ENCODE data around the gene MGMT.
"Not testable (repeated sequence)": the region's sequence is repeated elsewhere in the genome, so short reads cannot be mapped to it uniquely, and the experiment has no call there.

MGMT gene

DNA sequence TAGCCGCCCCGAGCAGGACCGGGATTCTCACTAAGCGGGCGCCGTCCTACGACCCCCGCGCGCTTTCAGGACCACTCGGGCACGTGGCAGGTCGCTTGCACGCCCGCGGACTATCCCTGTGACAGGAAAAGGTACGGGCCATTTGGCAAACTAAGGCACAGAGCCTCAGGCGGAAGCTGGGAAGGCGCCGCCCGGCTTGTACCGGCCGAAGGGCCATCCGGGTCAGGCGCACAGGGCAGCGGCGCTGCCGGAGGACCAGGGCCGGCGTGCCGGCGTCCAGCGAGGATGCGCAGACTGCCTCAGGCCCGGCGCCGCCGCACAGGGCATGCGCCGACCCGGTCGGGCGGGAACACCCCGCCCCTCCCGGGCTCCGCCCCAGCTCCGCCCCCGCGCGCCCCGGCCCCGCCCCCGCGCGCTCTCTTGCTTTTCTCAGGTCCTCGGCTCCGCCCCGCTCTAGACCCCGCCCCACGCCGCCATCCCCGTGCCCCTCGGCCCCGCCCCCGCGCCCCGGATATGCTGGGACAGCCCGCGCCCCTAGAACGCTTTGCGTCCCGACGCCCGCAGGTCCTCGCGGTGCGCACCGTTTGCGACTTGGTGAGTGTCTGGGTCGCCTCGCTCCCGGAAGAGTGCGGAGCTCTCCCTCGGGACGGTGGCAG lies at the start of gene MGMT:
Gene MGMT, plus strand, starts transcription at position 539 of the 656 bp plus-strand sequence.
- DNase-seq, result peak; percentile 87

GRCh38 chr10:129417870-129418269 lies 49.2 kb upstream of the MGMT start:
- DNase-seq, result no peak

GRCh38 chr10:129418496-129419225 lies 48.4 kb upstream of the MGMT start:
- no peak for DNase-seq

DNA sequence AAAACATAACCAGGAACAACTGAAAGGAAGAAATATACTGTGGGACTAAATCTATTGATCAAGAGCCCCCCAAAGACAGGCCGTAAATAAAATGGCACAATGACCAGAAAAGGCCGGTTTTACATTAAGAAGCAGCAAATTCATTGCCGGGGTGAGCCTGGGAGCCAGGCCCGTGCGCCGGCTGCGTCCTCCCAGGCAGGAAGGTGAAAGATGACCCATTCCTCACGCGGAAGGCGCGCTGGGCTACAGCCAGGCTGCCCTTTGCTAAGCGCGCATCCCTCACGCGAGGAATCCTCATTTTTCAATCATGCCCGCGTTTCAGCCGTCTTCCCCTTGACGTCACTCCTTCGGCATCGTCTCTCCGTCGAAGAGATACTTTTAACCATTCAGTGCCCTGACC lies 47.6 kb upstream of the MGMT start:
- DNase-seq, result no peak

DNA sequence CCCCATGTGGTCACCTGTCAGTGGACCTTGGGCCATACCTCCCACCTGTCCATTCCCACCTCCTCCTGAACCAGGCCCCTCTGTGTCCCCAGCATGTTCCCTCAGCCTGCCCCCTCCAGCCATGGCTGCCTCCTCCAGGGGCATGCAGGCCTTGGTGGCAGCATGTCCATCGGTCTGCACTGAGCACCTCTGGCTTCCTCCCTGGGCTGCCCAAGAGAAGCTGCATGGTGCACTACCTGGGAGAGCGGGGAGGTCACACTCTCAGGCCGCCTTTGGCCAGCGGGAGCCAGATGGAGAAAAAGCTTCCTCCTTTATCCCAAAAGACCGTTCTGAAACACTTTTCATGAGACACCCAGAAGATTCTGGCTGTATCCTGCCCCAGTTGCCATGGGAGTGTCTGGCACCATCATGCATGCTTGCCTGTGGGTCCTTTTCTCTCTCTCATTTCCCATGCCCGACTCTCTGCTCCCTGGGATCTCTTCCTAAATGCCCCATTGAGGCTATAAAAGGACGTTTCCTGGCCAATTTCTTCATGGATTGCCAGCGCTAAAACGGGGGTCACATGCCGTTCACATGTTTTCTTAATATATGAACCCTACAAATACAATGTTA lies 45.5 kb upstream of the MGMT start:
- DNase-seq, result no peak

DNA sequence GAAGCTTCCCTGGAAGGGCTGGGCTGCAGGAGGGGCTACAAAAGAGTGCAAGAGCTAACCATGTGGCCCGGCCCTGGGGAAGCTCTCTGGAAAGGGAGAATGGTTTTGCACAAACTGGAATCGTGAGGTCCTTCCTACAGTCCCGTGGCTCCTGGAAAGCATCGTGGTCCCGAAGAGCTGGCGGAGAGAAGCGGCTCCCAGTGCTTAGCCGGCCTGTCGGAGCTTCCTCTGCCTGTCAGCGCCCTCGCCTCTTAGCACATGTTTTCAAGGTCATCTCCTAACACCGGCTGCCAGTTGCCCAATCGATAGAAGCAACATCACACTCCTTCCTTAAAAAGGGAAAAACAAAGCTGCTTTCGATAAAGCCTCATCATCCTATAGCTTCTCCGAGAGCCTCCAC lies 42.1 kb upstream of the MGMT start:
- no peak for DNase-seq

DNA sequence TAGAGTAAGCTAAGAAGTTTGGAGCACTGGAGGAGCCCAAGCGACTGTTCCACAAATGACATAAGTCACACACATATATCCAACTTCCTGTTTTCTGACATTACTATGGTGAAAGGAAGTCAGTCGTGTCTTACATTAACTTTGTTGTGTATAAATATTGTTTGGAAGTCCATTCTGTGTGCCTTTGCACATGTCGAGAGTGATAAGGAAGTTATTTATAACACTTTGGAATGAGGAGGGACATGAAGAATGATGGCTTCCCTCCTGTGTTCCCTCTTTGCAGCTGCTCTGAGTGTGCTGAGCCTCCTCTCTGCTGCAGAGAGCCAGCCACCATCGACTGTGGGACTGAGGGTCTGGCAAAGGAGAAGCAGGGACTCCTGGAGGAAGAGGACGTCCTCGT lies 40.4 kb upstream of the MGMT start:
- DNase-seq, result no peak

GRCh38 chr10:129433266-129433665 lies 33.8 kb upstream of the MGMT start:
- no peak for DNase-seq

- not testable (repeated sequence) for DNase-seq
These were observed 31.3 kb upstream of the MGMT start for GRCh38 chr10:129435724-129436123.

- no peak for DNase-seq
These were observed 29.0 kb upstream of the MGMT start for GRCh38 chr10:129438024-129438423.

DNA sequence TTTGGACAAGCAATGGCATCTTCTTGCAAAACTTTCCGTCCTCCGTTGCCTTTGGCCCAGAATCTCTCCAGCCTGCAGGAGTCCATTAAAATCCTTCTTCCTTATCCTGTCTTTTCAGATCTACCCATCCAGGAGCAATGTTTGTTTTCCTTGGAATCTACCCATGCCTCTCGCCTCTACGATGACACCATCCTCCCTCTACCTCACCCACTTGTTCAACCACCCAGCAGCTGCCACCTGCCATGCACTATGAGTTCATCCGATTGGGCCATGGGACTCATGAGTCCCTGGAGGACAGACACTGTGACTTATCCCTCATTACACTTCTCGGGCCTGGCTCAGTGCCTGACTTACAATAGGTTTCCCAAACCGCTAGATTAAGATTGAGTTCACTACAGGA lies 26.8 kb upstream of the MGMT start:
- no peak for DNase-seq

DNA sequence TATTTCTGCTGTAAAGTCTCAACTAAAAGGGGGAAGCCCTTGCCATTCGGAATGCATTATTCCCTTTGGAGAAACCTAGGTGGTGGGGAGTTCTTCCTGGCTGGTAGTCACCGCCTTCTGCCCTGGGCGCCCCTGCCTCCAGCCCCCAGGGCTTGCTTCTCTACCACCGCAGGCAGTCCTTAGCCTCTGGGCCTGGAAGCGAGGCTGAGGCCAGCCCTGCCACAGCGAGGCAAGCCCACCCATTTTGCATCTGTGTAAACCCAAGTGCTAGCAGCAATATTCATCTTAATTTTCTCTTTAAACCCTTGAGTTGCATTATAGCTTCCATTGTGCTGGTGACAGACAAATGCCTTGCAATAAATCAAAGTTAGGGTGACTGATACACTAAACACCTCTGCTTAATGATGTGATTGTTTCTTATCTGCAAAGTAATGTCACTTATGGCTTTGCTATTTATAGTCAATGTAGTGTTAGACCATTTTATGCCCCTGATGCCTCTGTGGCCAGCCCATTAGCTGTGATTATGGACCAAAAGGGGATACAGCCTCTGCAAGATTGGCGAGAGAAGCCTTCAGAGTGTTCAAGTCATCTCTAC lies 26.2 kb upstream of the MGMT start:
- no peak for DNase-seq

- no peak for DNase-seq
These were observed 25.6 kb upstream of the MGMT start for GRCh38 chr10:129441372-129442009.

DNA sequence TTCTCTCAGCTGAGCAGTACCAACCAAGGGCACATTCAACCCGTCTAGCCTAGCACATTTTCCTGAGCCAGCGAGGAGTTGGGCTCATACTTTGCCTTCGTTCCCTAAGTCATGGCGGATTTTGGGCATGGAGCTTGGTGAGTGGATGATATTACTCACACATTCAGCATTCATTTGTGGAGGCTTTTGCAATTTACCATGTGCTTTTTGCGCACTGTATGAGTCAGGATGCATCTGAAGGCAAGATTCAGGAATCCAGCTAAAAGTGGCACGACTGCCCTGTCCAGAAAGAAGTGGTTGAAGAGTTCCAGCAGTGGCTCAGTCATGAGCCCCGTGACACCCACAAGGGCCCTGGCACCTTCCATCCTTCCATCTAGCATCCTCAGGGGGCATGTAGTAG lies 24.2 kb upstream of the MGMT start:
- DNase-seq, result no peak

DNA sequence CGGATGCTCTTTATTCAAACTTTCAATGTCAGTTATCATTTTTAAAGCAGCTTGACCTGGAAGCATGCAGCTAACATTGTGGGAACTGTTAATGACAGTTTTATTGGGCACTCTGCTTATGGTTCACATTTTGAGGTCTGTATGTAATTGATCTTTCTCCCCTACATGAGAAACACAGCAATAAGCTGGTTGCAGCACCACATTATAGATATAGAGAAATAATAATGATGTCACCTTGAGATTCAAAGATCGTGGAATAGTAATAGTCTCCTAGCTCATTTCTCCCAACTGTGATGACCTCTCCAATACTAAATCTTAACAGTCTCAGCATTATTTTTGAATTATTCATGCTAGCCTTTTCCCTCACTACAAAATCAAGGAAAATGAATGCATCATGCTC lies 22.7 kb upstream of the MGMT start:
- no peak for DNase-seq

DNA sequence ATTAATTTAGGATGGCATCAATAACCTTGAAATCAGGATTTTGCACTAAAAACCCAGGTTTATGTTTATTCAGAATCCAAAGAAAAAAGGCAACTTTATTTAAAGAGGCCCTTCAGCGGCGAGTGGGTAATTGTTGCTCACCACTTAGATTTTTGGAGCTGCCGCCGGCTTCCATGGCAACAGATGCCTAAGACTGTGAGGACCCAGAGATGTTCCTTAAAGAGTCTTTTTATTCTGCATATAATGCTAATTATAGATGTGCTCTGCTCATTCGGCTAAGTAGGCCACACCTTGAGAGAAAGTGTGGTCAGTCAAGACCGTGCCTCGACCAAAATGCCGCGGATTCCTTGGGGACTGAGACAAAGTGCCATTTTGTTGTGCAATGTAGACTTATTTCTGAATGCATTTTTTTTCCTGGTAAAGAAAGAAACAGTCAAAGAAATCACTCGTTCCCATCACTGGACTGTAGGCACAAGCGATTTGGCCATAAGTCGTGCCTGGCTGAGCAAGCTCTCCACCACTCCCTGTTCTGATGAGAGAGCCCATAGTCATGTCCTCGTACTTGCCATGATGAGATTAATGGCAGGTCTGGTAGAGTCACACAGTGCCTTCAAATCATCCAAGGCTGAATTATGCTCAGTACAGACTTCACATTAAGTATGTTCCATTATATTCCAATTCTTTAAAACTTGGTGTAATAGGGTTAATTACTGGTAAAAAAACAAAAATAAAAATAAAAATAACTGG lies 21.4 kb upstream of the MGMT start:
- no peak for DNase-seq

GRCh38 chr10:129446183-129446581 lies 20.9 kb upstream of the MGMT start:
- no peak for DNase-seq

DNA sequence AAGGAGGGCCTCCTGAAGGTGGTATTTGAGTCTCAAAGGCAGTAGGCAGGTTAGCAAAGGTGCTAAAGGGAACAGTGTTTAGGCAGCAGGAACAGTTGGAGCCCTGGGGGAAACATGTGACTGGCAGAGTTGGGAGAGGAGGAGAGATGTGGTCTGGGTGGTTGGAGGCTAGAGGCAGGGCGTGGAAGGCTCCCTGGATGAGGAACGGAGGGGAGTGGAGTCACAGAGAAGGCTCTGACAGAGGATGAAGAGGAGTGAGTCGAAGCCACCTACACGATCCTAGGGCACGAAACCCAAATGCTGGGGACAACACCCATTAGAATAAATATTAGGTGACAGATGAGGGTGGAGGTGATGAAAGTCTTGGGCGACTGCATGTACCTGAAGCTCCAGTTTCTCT lies 19.6 kb upstream of the MGMT start:
- DNase-seq, result no peak

- DNase-seq, result peak; percentile 3
These were observed 19.0 kb upstream of the MGMT start for GRCh38 chr10:129448086-129448485.

GRCh38 chr10:129448539-129448938 lies 18.5 kb upstream of the MGMT start:
- no peak for DNase-seq

- no peak for DNase-seq
These were observed 17.1 kb upstream of the MGMT start for GRCh38 chr10:129449893-129450292.

DNA sequence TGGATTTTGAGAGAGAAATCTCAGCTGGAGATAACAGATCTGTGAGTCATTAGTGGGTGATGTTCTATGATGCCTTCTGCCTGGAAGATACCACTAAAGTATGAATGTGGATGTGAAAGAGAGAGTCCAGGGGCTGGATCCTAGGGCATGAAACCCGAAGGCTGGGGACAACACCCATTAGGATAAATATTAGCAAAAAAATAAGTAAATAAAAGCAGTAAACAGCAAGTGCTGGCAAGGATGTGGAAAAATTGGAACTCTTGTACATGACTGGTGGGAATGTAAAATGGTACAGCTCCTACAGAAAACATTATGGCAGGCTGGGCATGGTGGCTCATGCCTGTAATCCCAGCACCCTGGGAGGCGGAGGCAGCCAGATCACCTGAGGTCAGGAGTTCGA lies 16.6 kb upstream of the MGMT start:
- no peak for DNase-seq

DNA sequence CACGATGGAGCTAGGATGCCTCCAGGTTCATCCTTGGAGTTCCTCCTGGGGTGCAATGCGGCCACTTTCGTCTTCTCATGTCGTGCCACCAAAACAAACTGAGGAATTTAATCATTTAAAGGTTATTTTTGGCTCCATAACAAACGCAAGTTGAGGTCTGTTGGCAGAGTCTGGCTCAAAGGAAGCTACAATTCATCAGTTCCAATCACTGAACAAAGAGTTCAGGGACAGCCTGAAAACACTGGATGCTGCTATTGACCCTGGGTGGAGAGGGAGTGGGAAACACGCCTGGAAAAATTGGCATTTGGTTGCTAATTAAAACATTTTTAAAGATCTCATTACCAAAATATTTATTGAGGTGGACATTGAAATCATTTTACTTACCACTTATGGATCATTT lies 11.4 kb upstream of the MGMT start:
- DNase-seq, result no peak
